KOPT-K1 (cell line): ENCODE measurements around the gene ZSCAN5C.
"Not testable (repeated sequence)": the region's sequence is repeated elsewhere in the genome, so short reads cannot be mapped to it uniquely, and the experiment has no call there.

Source experiments
- H3K27ac ChIP-seq: fragments of 200-600 bp; sonication (generic); 2 replicates; pipeline ENCODE4 v1.5.1; 2016; ENCODE audit warnings: antibody characterized with exemption, mild to moderate bottlenecking, low read depth, low read length; ENCODE audit not compliant: poor library complexity, severe bottlenecking
- H3K36me3 ChIP-seq: fragments of 200-600 bp; sonication (generic); 2 replicates; pipeline ENCODE4 v1.5.1; 2017; ENCODE audit warnings: antibody characterized with exemption, mild to moderate bottlenecking, low read length, moderate library complexity; ENCODE audit not compliant: insufficient read depth
- H3K9me3 ChIP-seq: fragments of 200-600 bp; sonication (generic); 2 replicates; pipeline ENCODE4 v1.5.1; 2017; ENCODE audit warnings: antibody characterized with exemption, low read length, mild to moderate bottlenecking; ENCODE audit not compliant: insufficient read depth, poor library complexity, severe bottlenecking

ZSCAN5C gene

DNA sequence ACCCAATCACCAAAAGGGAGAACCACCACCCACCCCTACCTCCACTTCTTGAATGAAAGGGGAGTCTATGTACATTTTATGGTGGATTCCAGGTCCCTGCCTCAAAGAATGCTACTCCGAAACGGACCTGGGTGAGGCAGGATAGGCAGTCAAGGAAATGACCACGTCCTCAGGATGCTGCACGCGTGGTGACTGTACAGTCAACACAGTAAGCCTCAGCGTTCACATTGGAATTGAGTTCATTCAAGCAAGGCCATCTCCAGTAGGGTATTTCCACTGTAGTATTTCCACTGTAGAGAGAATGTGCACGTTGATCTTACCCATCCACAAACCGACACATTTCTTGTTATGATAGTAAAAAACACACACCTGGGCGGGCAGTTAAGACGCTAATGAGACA, 16.9 kb downstream of the ZSCAN5C start:
- H3K27ac ChIP-seq: no peak overlapping the region
- H3K36me3 ChIP-seq: no peaks in the 10 kb centered on the region
- no peaks in the 10 kb centered on the region for H3K9me3 ChIP-seq

DNA sequence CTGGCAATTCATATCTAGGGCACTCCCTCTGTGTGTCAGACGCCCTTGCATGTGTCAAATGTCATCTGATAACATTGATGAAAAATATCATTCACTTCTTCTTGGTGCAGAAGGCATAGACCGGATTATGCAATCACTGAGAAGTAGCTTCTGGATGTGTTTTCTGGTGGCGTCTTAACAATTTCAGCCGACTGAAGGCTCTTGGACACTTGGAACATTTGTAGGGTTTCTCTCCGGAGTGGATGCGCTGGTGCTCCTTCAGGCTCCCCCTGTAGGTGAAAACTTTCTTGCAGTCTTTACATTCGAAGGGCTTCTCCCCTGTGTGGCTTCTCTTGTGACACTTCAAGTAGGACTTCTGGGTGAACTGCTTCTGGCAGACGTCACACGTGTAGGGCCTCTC, 19.4 kb downstream of the ZSCAN5C start:
- not testable (repeated sequence) for H3K36me3 ChIP-seq, H3K27ac ChIP-seq, H3K9me3 ChIP-seq

DNA sequence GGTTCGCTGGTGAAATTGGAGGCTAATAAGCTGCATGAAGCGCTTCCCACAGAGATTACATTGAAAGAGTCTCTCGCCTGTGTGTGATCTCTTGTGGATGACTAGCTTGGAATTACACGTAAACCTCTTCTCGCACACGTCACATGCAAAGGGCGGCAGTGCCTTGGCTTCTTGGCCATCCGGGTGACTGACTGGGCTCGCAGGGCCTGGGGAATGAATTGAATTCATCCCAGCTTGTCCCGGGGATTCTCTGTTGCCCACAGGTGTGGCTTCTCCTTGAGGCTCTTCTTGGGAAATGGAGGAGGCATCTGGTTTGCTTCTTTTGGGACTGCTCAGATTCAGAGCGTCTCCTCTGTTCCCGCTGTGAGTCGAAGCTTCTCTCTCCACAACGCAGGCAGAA, 19.8 kb downstream of the ZSCAN5C start:
- no peaks in the 10 kb centered on the region for H3K9me3 ChIP-seq
- no peaks in the 10 kb centered on the region for H3K36me3 ChIP-seq
- no peak overlapping the region for H3K27ac ChIP-seq

- no peaks in the 10 kb centered on the region for H3K9me3 ChIP-seq
- H3K36me3 ChIP-seq: no peaks in the 10 kb centered on the region
- no peak overlapping the region for H3K27ac ChIP-seq
Observed at GRCh38 chr19:56222901-56223300, 20.8 kb downstream of the ZSCAN5C start.

- Histone ChIP-seq H3K36me3 (no peaks in the 10 kb centered on the region), H3K9me3 (no peaks in the 10 kb centered on the region), H3K27ac (no peak overlapping the region)
Observed at GRCh38 chr19:56223481-56223880, 21.4 kb downstream of the ZSCAN5C start.

- H3K9me3 ChIP-seq: no peaks in the 10 kb centered on the region
- H3K27ac ChIP-seq: no peak overlapping the region
- H3K36me3 ChIP-seq: no peaks in the 10 kb centered on the region
Observed at GRCh38 chr19:56245121-56245740, 43.2 kb downstream of the ZSCAN5C start.

DNA sequence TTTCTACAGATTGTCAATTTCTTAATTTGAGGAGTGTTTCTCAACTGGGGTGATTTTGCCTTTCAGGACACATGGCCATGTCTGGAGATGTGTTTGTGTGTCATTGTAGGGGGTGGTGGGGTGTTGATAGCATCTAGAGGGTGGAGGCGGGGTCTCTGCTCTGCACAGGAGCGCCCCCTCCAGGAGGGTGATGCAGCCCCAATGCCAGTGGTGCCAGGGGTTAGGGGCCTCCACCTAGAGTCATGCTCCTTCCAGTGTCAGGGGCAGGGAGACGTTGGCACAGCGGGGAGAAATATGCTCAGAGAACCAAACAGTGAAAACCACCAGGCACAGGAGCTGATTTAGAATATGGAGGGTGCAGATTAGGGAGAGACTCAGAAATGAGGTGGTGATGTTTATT, 43.7 kb downstream of the ZSCAN5C start:
- H3K36me3 ChIP-seq, H3K9me3 ChIP-seq, H3K27ac ChIP-seq: not testable (repeated sequence)

GRCh38 chr19:56248736-56249338, 46.8 kb downstream of the ZSCAN5C start:
- H3K27ac ChIP-seq, H3K9me3 ChIP-seq, H3K36me3 ChIP-seq: not testable (repeated sequence)

DNA sequence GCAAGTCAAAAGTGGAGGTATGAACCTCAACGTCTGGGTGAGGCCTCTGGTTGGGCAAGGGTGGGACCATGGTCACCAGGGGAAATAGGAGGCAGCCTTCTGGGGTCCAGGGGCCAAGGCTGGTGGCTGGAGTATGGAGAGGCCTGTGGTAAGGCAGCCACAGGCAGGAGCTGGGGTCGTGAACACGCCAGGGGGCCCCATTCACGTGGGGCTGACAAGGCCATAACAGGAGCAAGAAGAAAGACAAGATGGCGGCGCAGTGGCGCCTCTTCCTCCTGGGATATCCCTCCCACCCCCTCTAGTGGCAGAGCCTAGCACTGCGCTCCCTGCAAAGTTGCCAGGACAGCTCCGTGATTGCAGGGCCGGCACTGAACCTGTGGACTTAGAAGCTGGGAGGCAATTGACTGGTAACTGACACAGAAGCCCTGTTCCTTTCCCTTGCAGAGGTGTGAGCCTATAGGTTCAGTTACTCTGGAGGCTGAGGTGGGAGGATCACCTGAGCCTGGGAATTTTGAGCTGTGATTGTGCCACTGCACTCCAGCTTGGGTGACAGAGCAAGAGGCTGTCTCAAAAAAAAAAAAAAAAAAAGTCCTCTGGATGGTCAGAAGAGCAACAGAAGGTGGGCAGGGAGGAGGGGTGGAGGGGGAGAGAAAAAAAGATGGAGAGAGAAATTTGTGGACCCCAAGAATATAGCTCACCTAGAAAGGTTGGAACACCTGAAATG, 50.8 kb downstream of the ZSCAN5C start:
- no peak overlapping the region for H3K27ac ChIP-seq
- H3K36me3 ChIP-seq: no peaks in the 10 kb centered on the region
- no peaks in the 10 kb centered on the region for H3K9me3 ChIP-seq

GRCh38 chr19:56253737-56254136, 51.7 kb downstream of the ZSCAN5C start:
- H3K27ac ChIP-seq: no peak overlapping the region
- no peaks in the 10 kb centered on the region for H3K36me3 ChIP-seq
- no peaks in the 10 kb centered on the region for H3K9me3 ChIP-seq

DNA sequence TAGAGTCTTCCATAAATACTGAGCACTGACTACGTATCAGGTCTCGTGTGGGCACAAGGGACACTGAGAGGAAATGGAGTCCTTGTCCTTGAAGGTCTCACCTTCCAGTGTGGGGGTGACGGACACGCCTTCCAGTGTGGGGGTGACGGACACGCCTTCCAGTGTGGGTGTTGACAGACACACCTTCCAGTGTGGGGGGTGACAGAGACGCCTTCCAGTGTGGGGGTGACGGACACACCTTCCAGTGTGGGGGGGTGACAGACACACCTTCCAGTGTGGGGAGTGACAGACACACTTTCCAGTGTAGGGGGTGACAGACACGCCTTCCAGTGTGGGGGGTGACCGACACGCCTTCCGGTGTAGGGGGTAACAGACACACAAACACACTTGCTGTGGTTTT, 56.2 kb downstream of the ZSCAN5C start:
- Histone ChIP-seq H3K27ac (no peak overlapping the region), H3K36me3 (no peaks in the 10 kb centered on the region), H3K9me3 (no peaks in the 10 kb centered on the region)
